GM19035 (cell line): Measurements from ENCODE around the gene XPNPEP2.

Source experiments
- ATAC-seq: cut with Tn5 transposase; IDR thresholded peaks from one replicate; pipeline ENCODE4 v1.9.1; 2021; ENCODE audit not compliant: unreplicated experiment

The XPNPEP2 gene

GRCh38 chrX:129748305-129748704 is 9.5 kb downstream of the XPNPEP2 start:
- no peak for ATAC-seq

- no peak for ATAC-seq
Observed at GRCh38 chrX:129749069-129749468, 10.3 kb downstream of the XPNPEP2 start.

DNA sequence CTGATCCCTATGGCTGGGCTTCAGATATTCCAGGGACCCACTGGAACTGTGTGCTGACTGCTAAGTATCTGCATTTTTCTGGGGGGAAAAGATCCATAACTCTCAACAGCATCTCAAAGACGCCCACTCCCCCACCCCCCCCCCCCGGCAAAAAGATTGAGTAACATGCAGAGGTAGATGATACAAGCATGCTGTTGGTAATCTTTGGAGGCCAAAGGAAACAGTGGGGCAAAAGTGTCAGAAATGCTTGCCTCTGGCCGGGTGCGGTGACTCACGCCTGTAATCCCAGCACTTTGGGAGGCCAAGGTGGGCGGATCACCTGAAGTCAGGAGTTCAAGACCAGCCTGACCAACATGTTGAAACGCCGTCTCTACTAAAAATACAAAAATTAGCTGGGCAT is 12.2 kb downstream of the XPNPEP2 start:
- no peak for ATAC-seq

DNA sequence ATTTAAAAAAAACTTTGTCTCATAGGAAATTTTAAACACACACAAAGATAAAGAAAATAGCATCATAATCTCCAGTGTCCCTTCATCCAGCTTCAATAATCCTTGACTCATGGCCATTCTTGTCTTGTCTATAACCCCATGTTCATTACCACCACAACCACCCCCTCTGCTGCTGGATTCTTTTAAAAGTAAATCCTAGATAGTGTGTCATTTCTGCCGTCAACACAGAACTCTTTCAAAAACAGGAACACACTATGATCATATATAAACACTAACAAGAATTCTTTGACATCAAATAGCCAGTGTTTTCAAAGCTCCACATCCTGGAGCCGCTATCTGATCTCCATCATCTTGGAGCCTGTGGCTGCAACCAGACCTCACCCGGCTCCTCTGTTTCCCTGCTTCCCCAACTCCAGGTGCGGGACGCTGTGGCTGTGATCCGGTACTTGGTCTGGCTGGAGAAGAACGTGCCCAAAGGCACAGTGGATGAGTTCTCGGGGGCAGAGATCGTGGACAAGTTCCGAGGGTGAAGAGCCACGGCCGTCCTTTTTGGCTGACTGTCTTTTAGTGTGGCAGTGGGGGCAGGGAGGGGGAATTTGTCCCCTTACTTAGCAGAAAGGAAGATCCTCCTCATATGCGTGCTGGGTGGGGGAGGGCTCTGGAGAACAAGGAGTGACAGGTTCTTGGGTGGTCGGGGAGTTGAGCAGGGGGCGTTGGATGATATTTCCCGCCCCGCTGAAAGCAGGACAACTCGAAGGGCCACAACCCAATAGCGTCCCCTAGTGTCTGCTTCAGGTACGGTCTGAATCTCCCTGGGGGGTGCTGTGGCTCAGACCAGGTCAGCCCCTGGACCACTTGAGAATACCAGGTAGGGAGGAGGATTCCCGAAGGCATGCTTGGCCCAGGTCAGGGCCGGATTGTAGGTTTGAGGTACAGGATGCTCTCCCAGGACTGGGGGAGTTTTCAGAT is 15.6 kb downstream of the XPNPEP2 start:
- ATAC-seq: no peak

DNA sequence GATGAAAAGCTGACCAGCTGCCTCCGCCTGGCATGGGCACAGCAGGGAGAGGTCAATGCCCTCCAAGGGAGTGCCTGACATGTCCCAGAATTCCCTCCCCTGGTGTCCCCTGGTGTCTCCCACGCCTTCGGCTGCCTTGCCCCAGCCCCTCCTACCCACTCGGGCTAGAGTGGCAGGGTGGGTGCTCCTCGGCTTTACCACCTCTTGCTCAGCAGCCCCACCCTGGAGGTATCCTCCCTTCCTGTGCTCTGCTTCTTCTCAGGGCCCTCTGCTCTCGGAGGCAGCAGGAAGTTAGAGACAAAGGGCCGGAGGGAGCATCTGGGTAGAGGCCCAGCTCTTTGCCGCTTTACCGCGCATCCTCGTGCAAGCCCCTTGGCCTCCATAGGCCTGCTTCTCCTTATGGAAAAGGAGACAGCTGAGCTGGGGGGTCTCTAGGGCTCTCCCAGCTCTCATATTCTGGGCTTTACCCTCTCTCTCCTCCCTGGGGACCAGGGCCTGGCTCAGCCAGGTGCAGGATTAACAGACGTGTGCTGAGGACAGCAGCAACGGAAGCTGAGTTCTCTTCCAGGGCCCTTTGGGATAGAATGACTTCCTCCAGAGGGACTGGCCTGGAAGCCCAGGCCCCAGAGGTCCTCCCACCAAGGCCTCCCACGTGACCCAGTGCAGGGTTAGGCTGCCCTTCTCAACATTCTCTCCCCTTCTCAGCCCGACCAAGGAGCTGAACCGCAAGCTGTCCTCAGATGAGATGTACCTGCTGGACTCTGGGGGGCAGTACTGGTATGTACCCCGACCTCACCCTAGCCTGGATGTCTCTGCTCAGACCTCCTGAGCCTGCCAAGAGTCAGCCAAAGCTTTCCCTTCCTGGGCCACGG is 17.2 kb downstream of the XPNPEP2 start:
- no peak for ATAC-seq

- ATAC-seq: no peak
Observed at GRCh38 chrX:129759576-129760061, 20.8 kb downstream of the XPNPEP2 start.

DNA sequence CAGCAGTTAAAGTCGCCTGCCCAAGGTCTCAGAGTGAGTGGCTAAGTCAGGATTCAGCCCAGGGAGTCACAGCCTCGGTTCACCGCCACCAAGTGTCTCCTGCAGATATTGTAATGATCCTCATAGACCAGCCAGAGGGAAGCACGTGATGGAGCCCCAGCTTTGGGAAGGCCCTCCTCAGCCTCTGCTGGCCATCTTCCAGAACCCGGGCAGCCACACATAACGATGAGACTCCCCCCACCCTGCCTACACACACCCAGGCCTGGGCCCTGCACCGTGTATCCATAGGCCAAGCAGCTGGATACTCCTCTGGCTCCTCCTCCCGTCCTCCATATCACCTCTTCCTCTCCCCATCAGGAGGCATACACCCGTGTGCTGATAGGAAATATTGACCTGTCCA is 21.4 kb downstream of the XPNPEP2 start:
- no peak for ATAC-seq

- ATAC-seq: no peak
Observed at GRCh38 chrX:129760981-129761380, 22.2 kb downstream of the XPNPEP2 start.

DNA sequence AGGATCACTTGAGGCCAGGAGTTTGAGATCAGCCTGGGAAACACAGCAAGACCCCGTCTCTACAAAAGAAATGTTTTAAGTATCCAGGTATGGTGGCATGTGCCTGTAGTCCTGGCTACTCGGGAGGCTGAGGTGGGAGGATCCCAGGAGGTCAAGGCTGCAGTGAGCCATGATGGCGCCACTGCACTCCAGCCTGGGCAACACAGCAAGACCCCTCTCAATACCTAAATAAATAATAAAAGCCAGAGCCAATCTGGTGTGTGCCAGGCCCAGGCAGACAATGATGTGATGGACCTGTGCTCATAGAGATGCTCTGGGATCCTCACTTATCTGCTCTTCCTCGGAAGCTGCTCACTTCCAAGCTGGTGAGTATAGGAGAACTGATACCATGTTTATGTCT is 22.8 kb downstream of the XPNPEP2 start:
- ATAC-seq: no peak

DNA sequence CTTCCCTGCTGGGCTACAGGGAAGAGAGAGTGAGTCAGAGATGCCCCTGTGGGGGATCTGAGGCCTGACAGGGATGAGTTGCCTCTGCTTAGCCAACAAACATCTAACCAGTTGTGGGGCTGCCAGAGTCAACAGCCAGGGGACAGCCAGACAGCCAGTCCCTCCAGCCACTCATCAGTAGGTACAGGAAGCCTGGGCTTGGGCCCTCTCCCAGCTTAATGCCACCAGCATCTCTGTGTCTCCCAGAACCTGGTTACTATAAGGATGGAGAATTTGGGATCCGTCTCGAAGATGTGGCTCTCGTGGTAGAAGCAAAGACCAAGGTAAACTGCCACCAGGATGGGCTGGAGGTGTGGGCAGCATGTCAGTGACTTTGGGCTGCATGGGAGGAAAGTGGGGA is 23.7 kb downstream of the XPNPEP2 start:
- ATAC-seq: no peak

- ATAC-seq: no peak
Observed at GRCh38 chrX:129763666-129764065, 24.9 kb downstream of the XPNPEP2 start.

DNA sequence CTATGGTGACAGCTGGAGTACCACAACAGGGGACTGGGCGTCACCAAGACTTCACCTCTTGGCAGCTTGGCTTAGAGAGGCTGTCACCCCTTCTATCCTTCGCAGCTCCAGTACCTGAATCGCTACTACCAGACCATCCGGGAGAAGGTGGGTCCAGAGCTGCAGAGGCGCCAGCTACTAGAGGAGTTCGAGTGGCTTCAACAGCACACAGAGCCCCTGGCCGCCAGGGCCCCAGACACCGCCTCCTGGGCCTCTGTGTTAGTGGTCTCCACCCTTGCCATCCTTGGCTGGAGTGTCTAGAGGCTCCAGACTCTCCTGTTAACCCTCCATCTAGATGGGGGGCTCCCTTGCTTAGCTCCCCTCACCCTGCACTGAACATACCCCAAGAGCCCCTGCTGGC is 29.4 kb downstream of the XPNPEP2 start:
- no peak for ATAC-seq

- ATAC-seq: no peak
Observed at GRCh38 chrX:129768586-129769466, 30.0 kb downstream of the XPNPEP2 start.

GRCh38 chrX:129769467-129770154 is 30.8 kb downstream of the XPNPEP2 start:
- peak; percentile 49 for ATAC-seq

- ATAC-seq: no peak
Observed at GRCh38 chrX:129771266-129771995, 32.7 kb downstream of the XPNPEP2 start.

- peak; percentile 60 for ATAC-seq
Observed at GRCh38 chrX:129772796-129773431, 34.1 kb downstream of the XPNPEP2 start.

- ATAC-seq: no peak
Observed at GRCh38 chrX:129773649-129774458, 35.1 kb downstream of the XPNPEP2 start.
